Subcutaneous abdominal adipose tissue (tissue), 5 donors: ENCODE results near the gene TFRC.
"Not testable (repeated sequence)": the region's sequence is repeated elsewhere in the genome, so short reads cannot be mapped to it uniquely, and the experiment has no call there.

Experiments used
- H3K27ac ChIP-seq: one replicate; pipeline ENCODE4 v1.7.0; 2013; ENCODE audit warnings: low read depth, mild to moderate bottlenecking, inconsistent platforms, low read length, moderate library complexity
- H3K27me3 ChIP-seq, 5 donors: one replicate each; pipeline ENCODE4 v1.7.0; 2013; ENCODE audit warnings: low read length in 5 of 5, inconsistent platforms in 1 of 5; ENCODE audit not compliant: control insufficient read depth in 5 of 5, insufficient read depth in 4 of 5
- H3K36me3 ChIP-seq, 5 donors: one replicate each; pipeline ENCODE4 v1.7.0; 2013; ENCODE audit warnings: low read length in 5 of 5; ENCODE audit not compliant: control insufficient read depth in 5 of 5, insufficient read depth in 5 of 5
- H3K4me1 ChIP-seq, 5 donors: one replicate each; pipeline ENCODE4 v1.7.0; 2013; ENCODE audit warnings: low read length in 5 of 5, mild to moderate bottlenecking in 3 of 5, moderate library complexity in 1 of 5; ENCODE audit not compliant: control insufficient read depth in 5 of 5, insufficient read depth in 5 of 5
- H3K4me3 ChIP-seq, 5 donors: one replicate each; pipeline ENCODE4 v1.7.0; 2013; ENCODE audit warnings: low read length in 5 of 5, low read depth in 1 of 5
- H3K9ac ChIP-seq, 5 donors: one replicate each; pipeline ENCODE4 v1.7.0; 2013; ENCODE audit warnings: low read length in 5 of 5, mild to moderate bottlenecking in 4 of 5, moderate library complexity in 3 of 5
- H3K9me3 ChIP-seq, 5 donors: one replicate each; pipeline ENCODE4 v1.7.0; 2013; ENCODE audit warnings: low read length in 5 of 5; ENCODE audit not compliant: control insufficient read depth in 5 of 5
- donor health status: healthy.
- donor health status: healthy.
- donor health status: healthy.
- donor health status: healthy.
- donor health status: healthy.

The TFRC gene

GRCh38 chr3:196082619-196082971 lies 705 bp upstream of the TFRC start:
- Histone ChIP-seq H3K4me3 (peak overlapping the region; percentile 84 to 98 (median 93)), H3K27ac (peak overlapping the region; percentile 89), H3K9ac (peak overlapping the region; percentile 50 to 93 (median 82)), H3K9me3 (no peaks in the 10 kb centered on the region), H3K36me3 (no peaks in the 10 kb centered on the region), H3K27me3 (no peaks in the 10 kb centered on the region), H3K4me1 (peaks cover 3 to 27% (median 17%) of the 10 kb centered on the region in 5 donors)

GRCh38 chr3:196081002-196081833 lies 672 bp downstream of the TFRC start:
- Histone ChIP-seq H3K9ac (peak overlapping the region; percentile 77 to 93 (median 82)), H3K36me3 (no peaks in the 10 kb centered on the region), H3K9me3 (no peaks in the 10 kb centered on the region), H3K27me3 (no peaks in the 10 kb centered on the region), H3K4me3 (peak overlapping the region; percentile 90 to 98 (median 93)), H3K4me1 (peaks cover 3 to 27% (median 17%) of the 10 kb centered on the region in 5 donors), H3K27ac (peak overlapping the region; percentile 89)

GRCh38 chr3:196080101-196080846 lies 1.6 kb downstream of the TFRC start:
- H3K27ac ChIP-seq, H3K9me3 ChIP-seq, H3K27me3 ChIP-seq, H3K36me3 ChIP-seq: not testable (repeated sequence)
- peak overlapping the region; percentile 90 to 98 (median 93) for H3K4me3 ChIP-seq
- H3K9ac ChIP-seq: peak overlapping the region in 2 of 5 donors; percentile 82 to 87
- H3K4me1 ChIP-seq: peaks cover 3 to 27% (median 17%) of the 10 kb centered on the region in 5 donors

DNA sequence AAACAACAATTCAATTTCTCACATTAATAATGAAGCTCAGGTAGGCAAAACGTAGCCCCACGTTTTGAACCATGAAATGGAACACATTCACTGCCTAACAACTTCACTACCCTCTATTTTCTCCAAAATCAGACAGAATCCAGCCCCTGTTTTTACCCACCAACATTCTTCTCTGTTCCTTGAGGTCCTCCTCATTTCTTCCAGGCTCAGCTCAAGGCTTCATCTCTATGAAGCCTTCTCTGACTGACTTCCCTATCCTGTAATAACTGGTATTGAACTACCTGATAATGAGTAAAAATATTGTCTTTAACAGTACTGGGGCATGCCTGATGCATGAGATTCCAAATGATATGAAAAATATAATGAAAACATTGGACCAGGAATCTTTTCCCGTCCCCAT lies 2.2 kb downstream of the TFRC start:
- H3K4me3 ChIP-seq: peak overlapping the region in 1 of 5 donors; percentile 2
- no peaks in the 10 kb centered on the region for H3K27me3 ChIP-seq
- peaks cover 0 to 12% (median 6%) of the 10 kb centered on the region in 5 donors for H3K36me3 ChIP-seq
- H3K4me1 ChIP-seq: peaks cover 3 to 27% (median 17%) of the 10 kb centered on the region in 5 donors
- no peak overlapping the region for H3K27ac ChIP-seq
- H3K9me3 ChIP-seq: no peaks in the 10 kb centered on the region
- no peak overlapping the region for H3K9ac ChIP-seq

DNA sequence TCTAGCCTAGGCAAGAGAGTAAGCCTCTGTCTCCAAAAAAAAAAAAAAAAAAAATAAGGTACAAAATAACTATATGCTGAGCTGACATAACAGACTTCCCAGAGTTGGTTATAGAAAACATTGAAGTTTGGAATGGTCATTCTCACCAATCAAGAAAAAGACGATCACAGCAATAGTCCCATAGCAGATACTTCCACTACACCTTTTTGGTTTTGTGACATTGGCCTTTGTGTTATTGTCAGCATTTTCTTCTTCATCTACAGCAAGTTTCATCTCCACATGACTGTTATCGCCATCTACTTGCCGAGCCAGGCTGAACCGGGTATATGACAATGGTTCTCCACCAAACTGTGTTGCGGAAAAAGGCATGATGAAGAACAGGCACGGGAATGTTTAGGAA lies 6.9 kb downstream of the TFRC start:
- Histone ChIP-seq H3K4me1 (no peaks in the 10 kb centered on the region), H3K9me3 (no peaks in the 10 kb centered on the region), H3K36me3 (peaks cover 18 to 48% (median 32%) of the 10 kb centered on the region in 5 donors), H3K4me3 (no peak overlapping the region), H3K9ac (no peak overlapping the region), H3K27ac (no peak overlapping the region), H3K27me3 (no peaks in the 10 kb centered on the region)

- Histone ChIP-seq H3K9ac (no peak overlapping the region), H3K4me1 (no peaks in the 10 kb centered on the region), H3K27me3 (no peaks in the 10 kb centered on the region), H3K27ac (no peak overlapping the region), H3K9me3 (no peaks in the 10 kb centered on the region), H3K4me3 (no peak overlapping the region), H3K36me3 (peaks cover 25 to 59% (median 34%) of the 10 kb centered on the region in 5 donors)
These were observed 8.6 kb downstream of the TFRC start for GRCh38 chr3:196073255-196073753.

GRCh38 chr3:196072313-196072712 lies 9.6 kb downstream of the TFRC start:
- peaks cover 33 to 69% (median 42%) of the 10 kb centered on the region in 5 donors for H3K36me3 ChIP-seq
- H3K4me1 ChIP-seq: no peaks in the 10 kb centered on the region
- H3K4me3 ChIP-seq: no peak overlapping the region
- H3K9me3 ChIP-seq: no peaks in the 10 kb centered on the region
- H3K9ac ChIP-seq: no peak overlapping the region
- H3K27ac ChIP-seq: no peak overlapping the region
- H3K27me3 ChIP-seq: no peaks in the 10 kb centered on the region

GRCh38 chr3:196068812-196069211 lies 13.1 kb downstream of the TFRC start:
- not testable (repeated sequence) for H3K27ac ChIP-seq

GRCh38 chr3:196067439-196067838 lies 14.5 kb downstream of the TFRC start:
- H3K27ac ChIP-seq: no peak overlapping the region
- H3K4me3 ChIP-seq: no peak overlapping the region
- no peaks in the 10 kb centered on the region for H3K9me3 ChIP-seq
- H3K27me3 ChIP-seq: no peaks in the 10 kb centered on the region
- no peak overlapping the region for H3K9ac ChIP-seq
- H3K4me1 ChIP-seq: no peaks in the 10 kb centered on the region
- H3K36me3 ChIP-seq: peaks cover 58 to 84% (median 68%) of the 10 kb centered on the region in 5 donors

More at GRCh38 chr3:196068812-196069211, 13.1 kb downstream of the TFRC start:
- not testable (repeated sequence) for H3K27me3 ChIP-seq, H3K9me3 ChIP-seq, H3K4me1 ChIP-seq, H3K4me3 ChIP-seq, H3K9ac ChIP-seq
- peaks cover 54 to 82% (median 61%) of the 10 kb centered on the region in 5 donors for H3K36me3 ChIP-seq

- Histone ChIP-seq H3K36me3 (peaks cover 57 to 86% (median 71%) of the 10 kb centered on the region in 5 donors), H3K4me1 (no peaks in the 10 kb centered on the region)
These were observed 17.9 kb downstream of the TFRC start for GRCh38 chr3:196063971-196064370.

More at GRCh38 chr3:196063971-196064370, 17.9 kb downstream of the TFRC start:
- Histone ChIP-seq H3K4me3 (no peak overlapping the region), H3K27me3 (no peaks in the 10 kb centered on the region), H3K27ac (no peak overlapping the region), H3K9me3 (no peaks in the 10 kb centered on the region), H3K9ac (no peak overlapping the region)
